PC-9 (cell line): ENCODE measurements around the gene RAG2.
"Not testable (repeated sequence)": the region's sequence is repeated elsewhere in the genome, so short reads cannot be mapped to it uniquely, and the experiment has no call there.

Experiments used
- CTCF ChIP-seq: fragments of 200-600 bp; sonication (generic); conservative IDR thresholded peaks from 2 replicates; pipeline ENCODE4 v1.6.1; 2017; ENCODE audit warnings: mixed run types, antibody characterized with exemption, mild to moderate bottlenecking, moderate library complexity
- EZH2 ChIP-seq: fragments of 200-600 bp; sonication (generic); IDR thresholded peaks from 2 replicates; pipeline ENCODE4 v1.8.0; 2017; ENCODE audit warnings: antibody characterized with exemption, low read depth

- TF ChIP-seq CTCF, EZH2: not testable (repeated sequence)
Observed at GRCh38 chr11:36557390-36557789, 40.6 kb downstream of the RAG2 start.
